ENCODE data around the gene FAM210B. TPM values are rescaled to one million over a fixed set of nuclear protein-coding genes. Genes with fewer than 3 reads are reported as not detected.

FAM210B gene
- total and polyA plus RNA-seq, 2 of the 13 experiments (the other 11 are each of a cell fraction or from before 2014, with no cell fraction given): 75.9 to 107 TPM

- Histone ChIP-seq H3K27ac (ENCODE audit: extremely low read length, insufficient read depth, low read length) (no peak overlapping the region), H3K79me2 (ENCODE audit: insufficient read depth, low read length) (no peaks in the 10 kb centered on the region), H2AFZ (ENCODE audit: low read length) (no peak overlapping the region), H3K4me1 (ENCODE audit: insufficient read depth, low read length) (no peaks in the 10 kb centered on the region), H3K36me3 (replicated peaks in 1 of 2; ENCODE audit: control insufficient read depth in 1 of 2, insufficient read depth in 2 of 2, low read length in 2 of 2) (no peaks in the 10 kb centered on the region), H3K4me3 (replicated peaks in 1 of 3; ENCODE audit: insufficient read depth in 1 of 3, low read depth in 2 of 3, low read length in 3 of 3) (no peak overlapping the region), H3K9me3 (ENCODE audit: low read length) (no peaks in the 10 kb centered on the region), H4K20me1 (ENCODE audit: insufficient read depth, low read length) (no peaks in the 10 kb centered on the region), H3K27me3 (ENCODE audit: control insufficient read depth in 1 of 2, insufficient read depth in 2 of 2, low read length in 2 of 2) (peaks cover 0 to 5% of the 10 kb centered on the region in 2 experiments; a peak in 1 of 5 replicates), H3K9ac (ENCODE audit: insufficient read depth, low read depth, low read length) (no peak overlapping the region), H3K4me2 (ENCODE audit: low read depth, low read length) (no peak overlapping the region)
- FAIRE-seq (no peak), DNase-seq (ENCODE audit: low spot score) (no peak), ATAC-seq (no peak)
- BruUV-seq (replicated peaks): no TSS peak
- CTCF ChIA-PET (ENCODE audit: low intra/inter-chr PET ratio, low total read pairs): no interaction called here
- POLR2A ChIA-PET: no interaction called here
- no peak for TF ChIP-seq KDM5B (CRISPR knock-in tag; IDR thresholded peaks at IDR 0.05; ENCODE audit: borderline replicate concordance)
- 0% methylated on average over 2 of the region's 2 CpGs for WGBS (ENCODE audit: low lambda C conversion rate)
- in situ Hi-C loops (cut with HindIII; ENCODE audit: extremely low pct_ligation_motif_present, low pct_unique_long_range_greater_than_20kb) (no loop called here), intact Hi-C loops (cut with micrococcal nuclease; ENCODE audit: unreplicated experiment) (no loop called here)
Observed at GRCh38 chr20:56323206-56323605, 35.6 kb upstream of the FAM210B start.

GRCh38 chr20:56323656-56324055, 35.1 kb upstream of the FAM210B start:
- CTCF ChIA-PET (ENCODE audit: low intra/inter-chr PET ratio, low total read pairs): no interaction called here

More at GRCh38 chr20:56323656-56324055, 35.1 kb upstream of the FAM210B start:
- no peak for ATAC-seq
- no TSS peak for BruUV-seq (replicated peaks)
- POLR2A ChIA-PET: no interaction called here
- intact Hi-C loops (cut with micrococcal nuclease; ENCODE audit: unreplicated experiment) (no loop called here), in situ Hi-C loops (cut with HindIII; ENCODE audit: extremely low pct_ligation_motif_present, low pct_unique_long_range_greater_than_20kb) (no loop called here)
- Histone ChIP-seq H3K27me3 (ENCODE audit: control insufficient read depth in 1 of 2, insufficient read depth in 2 of 2, low read length in 2 of 2) (peaks cover 0 to 5% of the 10 kb centered on the region in 2 experiments; a peak in 1 of 5 replicates), H2AFZ (ENCODE audit: low read length) (no peak overlapping the region), H3K27ac (ENCODE audit: extremely low read length, insufficient read depth, low read length) (no peak overlapping the region), H3K36me3 (replicated peaks in 1 of 2; ENCODE audit: control insufficient read depth in 1 of 2, insufficient read depth in 2 of 2, low read length in 2 of 2) (no peaks in the 10 kb centered on the region), H3K4me3 (replicated peaks in 1 of 3; ENCODE audit: insufficient read depth in 1 of 3, low read depth in 2 of 3, low read length in 3 of 3) (no peak overlapping the region), H4K20me1 (ENCODE audit: insufficient read depth, low read length) (no peaks in the 10 kb centered on the region), H3K79me2 (ENCODE audit: insufficient read depth, low read length) (no peaks in the 10 kb centered on the region), H3K9me3 (ENCODE audit: low read length) (no peaks in the 10 kb centered on the region), H3K9ac (ENCODE audit: insufficient read depth, low read depth, low read length) (no peak overlapping the region), H3K4me1 (ENCODE audit: insufficient read depth, low read length) (no peaks in the 10 kb centered on the region), H3K4me2 (ENCODE audit: low read depth, low read length) (no peak overlapping the region)
- 10% methylated on average over 6 of the region's 6 CpGs for WGBS (ENCODE audit: low lambda C conversion rate)
- TF ChIP-seq AGO2 (optimal IDR thresholded peaks at IDR 0.05; ENCODE audit: low read depth, low read length): no peak
- no peak for TF ChIP-seq PITX1 (CRISPR knock-in tag; IDR thresholded peaks at IDR 0.05)
- TF ChIP-seq TRIM24 (CRISPR knock-in tag; IDR thresholded peaks at IDR 0.05): no peak
- no peak for TF ChIP-seq HMG20A (CRISPR knock-in tag; IDR thresholded peaks at IDR 0.05; ENCODE audit: borderline replicate concordance)
- no peak for TF ChIP-seq ZBTB34 (CRISPR knock-in tag; IDR thresholded peaks at IDR 0.05)
- TF ChIP-seq EZH2 (conservative IDR thresholded peaks at IDR 0.05; ENCODE audit: low read depth, low read length): no peak
- TF ChIP-seq ZEB1 (IDR thresholded peaks at IDR 0.05; ENCODE audit: insufficient replicate concordance, low read depth): no peak
- TF ChIP-seq ZNF761 (CRISPR knock-in tag; conservative IDR thresholded peaks at IDR 0.05): no peak
- no peak for TF ChIP-seq PBX3 (CRISPR knock-in tag; IDR thresholded peaks at IDR 0.05; ENCODE audit: borderline replicate concordance)
- no peak for DNase-seq (ENCODE audit: low spot score)
- FAIRE-seq: no peak
